ENCODE measurements around the gene LPCAT3.
"Not testable (repeated sequence)": the region's sequence is repeated elsewhere in the genome, so short reads cannot be mapped to it uniquely, and the experiment has no call there.

The LPCAT3 gene

GRCh38 chr12:7035463-7035862, 17.2 kb upstream of the LPCAT3 start:
- DNase-seq (ENCODE audit: low read depth) = no peak

- no peak for DNase-seq (ENCODE audit: low read depth)
Observed at GRCh38 chr12:7034464-7034863, 16.2 kb upstream of the LPCAT3 start.

GRCh38 chr12:7032990-7033389, 14.7 kb upstream of the LPCAT3 start:
- DNase-seq (ENCODE audit: low read depth) = no peak

GRCh38 chr12:7031306-7031705, 13.0 kb upstream of the LPCAT3 start:
- no peak for DNase-seq (ENCODE audit: low read depth)

GRCh38 chr12:7026854-7027253, 8.6 kb upstream of the LPCAT3 start:
- DNase-seq (ENCODE audit: low read depth) = no peak

GRCh38 chr12:7023114-7023513, 4.8 kb upstream of the LPCAT3 start:
- DNase-seq (ENCODE audit: low read depth) = no peak

GRCh38 chr12:7021956-7022355, 3.7 kb upstream of the LPCAT3 start:
- DNase-seq (ENCODE audit: low read depth) = no peak

GRCh38 chr12:7019043-7019569, 830 bp upstream of the LPCAT3 start:
- no peak for DNase-seq (ENCODE audit: low read depth)

- no peak for DNase-seq (ENCODE audit: low read depth)
Observed at GRCh38 chr12:7017870-7018349, 366 bp downstream of the LPCAT3 start.

- DNase-seq (ENCODE audit: low read depth) = no peak
Observed at GRCh38 chr12:7016958-7017571, 1.2 kb downstream of the LPCAT3 start.

- DNase-seq (ENCODE audit: low read depth) = no peak
Observed at GRCh38 chr12:7015555-7016370, 2.5 kb downstream of the LPCAT3 start.

- DNase-seq (ENCODE audit: low read depth) = no peak
Observed at GRCh38 chr12:7013101-7013500, 5.2 kb downstream of the LPCAT3 start.

- DNase-seq (ENCODE audit: low read depth) = no peak
Observed at GRCh38 chr12:7012024-7012607, 6.2 kb downstream of the LPCAT3 start.

- DNase-seq (ENCODE audit: low read depth) = not testable (repeated sequence)
Observed at GRCh38 chr12:7011398-7011797, 6.9 kb downstream of the LPCAT3 start.

- no peak for DNase-seq (ENCODE audit: low read depth)
Observed at GRCh38 chr12:7009512-7009911, 8.8 kb downstream of the LPCAT3 start.

GRCh38 chr12:7008864-7009263, 9.4 kb downstream of the LPCAT3 start:
- DNase-seq (ENCODE audit: low read depth) = no peak

- no peak for DNase-seq (ENCODE audit: low read depth)
Observed at GRCh38 chr12:7006639-7007038, 11.6 kb downstream of the LPCAT3 start.

- no peak for DNase-seq (ENCODE audit: low read depth)
Observed at GRCh38 chr12:7005311-7005710, 13.0 kb downstream of the LPCAT3 start.

- DNase-seq (ENCODE audit: low read depth) = no peak
Observed at GRCh38 chr12:7004840-7005239, 13.4 kb downstream of the LPCAT3 start.

- DNase-seq (ENCODE audit: low read depth) = no peak
Observed at GRCh38 chr12:7004287-7004803, 13.9 kb downstream of the LPCAT3 start.

- no peak for DNase-seq (ENCODE audit: low read depth)
Observed at GRCh38 chr12:7001921-7002591, 16.2 kb downstream of the LPCAT3 start.

Measured in activated T-helper 1 cell treated with Interleukin-2 at 50 U/mL for 16 hours (primary cell).